ENCODE measurements around the gene PURB.
"Not testable (repeated sequence)": the region's sequence is repeated elsewhere in the genome, so short reads cannot be mapped to it uniquely, and the experiment has no call there.

Gene PURB

GRCh38 chr7:44891791-44892190, 6.5 kb upstream of the PURB start:
- no peak for DNase-seq (ENCODE audit: low spot score)

DNA sequence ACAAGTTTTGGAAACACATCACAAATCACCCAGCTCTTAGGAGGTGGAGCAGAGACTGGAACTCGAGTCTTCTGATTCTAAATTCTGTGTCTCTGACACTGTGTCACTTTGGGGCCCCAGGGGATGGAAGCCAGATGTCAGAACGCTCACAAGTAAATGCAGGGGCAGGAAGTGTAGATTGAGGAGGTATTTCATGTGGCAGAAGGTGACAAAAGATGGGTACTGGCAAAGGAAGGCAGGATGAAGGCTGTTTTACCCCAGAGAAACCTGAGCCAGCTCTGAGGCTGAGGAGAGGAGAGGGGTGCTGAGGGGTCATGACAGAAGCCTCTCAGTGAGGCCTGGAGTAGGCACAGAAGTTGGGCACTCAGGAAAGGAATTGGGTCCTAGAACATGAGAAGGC, 6.0 kb upstream of the PURB start:
- DNase-seq (ENCODE audit: low spot score): no peak

DNA sequence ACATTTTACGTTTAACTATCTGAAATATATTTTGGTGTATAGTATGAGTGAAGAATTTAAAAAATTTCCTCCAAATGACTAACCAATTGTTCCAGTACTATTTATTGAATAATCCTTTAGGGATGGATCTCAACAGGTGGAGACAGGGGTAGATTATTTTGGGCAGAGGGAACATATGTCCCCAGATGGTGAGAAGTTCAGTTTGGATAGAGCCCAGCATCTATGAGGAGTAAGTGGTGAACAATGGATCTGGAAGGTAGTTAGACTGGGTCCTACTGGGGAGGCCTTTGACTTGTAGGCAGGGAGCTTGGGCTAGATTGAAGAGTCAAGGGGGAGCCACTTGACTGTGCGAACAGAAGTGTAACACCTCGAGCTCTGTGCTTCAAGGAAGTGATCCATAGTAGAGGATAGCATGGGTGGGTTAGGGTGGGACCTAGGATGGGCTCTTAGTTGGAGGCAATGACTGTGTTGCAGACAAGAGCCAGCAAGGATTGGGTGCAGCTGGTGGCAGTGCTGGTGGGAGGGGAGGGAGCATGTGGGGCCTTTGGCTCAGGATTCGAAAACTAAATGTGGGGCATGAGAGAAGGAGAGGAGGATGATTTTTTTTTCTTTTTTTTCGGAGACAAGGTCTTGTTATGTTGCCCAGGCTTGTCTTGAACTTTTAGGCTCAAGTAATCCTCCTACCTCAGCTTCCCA, 3.9 kb upstream of the PURB start:
- DNase-seq (ENCODE audit: low spot score): no peak

DNA sequence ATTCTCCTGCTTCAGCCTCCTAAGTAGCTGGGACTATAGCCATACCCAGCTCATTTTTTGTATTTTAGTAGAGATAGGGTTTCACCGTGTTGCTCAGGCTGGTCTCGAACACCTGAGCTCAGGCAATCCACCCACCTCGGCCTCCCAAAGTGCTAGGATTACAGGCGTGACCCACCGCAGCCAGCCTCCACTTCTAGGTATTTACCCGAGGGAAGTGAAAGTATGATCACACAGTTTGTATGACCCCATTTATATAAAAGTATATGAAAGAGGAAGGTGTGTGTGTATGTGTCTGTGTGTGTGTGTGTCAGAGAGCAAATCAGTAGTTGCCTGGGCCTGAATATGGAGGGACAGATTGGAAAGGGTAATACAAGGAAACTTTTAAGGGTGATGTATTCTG, 2.0 kb upstream of the PURB start:
- DNase-seq (ENCODE audit: low spot score): no peak

DNA sequence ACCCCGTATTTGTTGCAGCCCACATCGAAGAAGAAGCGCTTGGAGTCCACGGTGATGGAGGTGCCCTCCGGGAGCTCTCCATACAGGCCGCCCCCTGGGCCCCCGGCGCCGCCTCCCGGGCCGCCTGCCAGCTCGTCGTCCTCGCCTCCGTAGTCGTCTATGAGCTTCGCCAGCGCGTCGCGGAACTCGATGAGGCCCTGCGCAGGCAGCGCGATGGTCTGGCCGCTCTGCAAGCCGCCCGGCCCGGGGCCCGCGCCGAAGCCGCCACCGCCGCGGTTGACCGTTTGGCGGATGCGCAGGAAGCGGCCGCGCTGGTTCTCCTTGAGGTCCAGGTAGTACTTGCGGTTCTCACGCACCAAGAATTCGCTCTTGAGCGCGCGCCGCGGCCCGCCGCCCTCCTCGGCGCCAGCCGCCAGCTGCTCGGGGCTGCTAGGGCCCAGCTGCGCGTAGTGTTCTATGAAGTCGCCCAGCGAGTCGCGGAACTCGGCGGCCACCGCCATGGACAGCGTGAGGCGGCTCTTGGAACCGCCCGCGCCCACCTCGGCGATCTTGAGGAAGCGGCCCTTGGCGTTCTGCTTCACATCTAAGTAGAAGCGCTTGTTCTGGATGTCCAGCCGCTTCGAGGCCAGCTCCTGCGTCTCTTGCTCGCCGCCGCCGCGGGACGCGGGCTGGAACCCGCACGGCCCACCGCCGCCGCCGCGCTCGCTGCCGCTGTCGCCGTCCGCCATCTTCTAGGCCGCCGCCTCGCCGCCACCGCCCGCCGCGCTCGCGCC, 523 bp downstream of the PURB start:
- DNase-seq (ENCODE audit: low spot score): peak; percentile 44

GRCh38 chr7:44883961-44884620, 1.2 kb downstream of the PURB start:
- no peak for DNase-seq (ENCODE audit: low spot score)

- no peak for DNase-seq (ENCODE audit: low spot score)
Observed at GRCh38 chr7:44882899-44883298, 2.4 kb downstream of the PURB start.

DNA sequence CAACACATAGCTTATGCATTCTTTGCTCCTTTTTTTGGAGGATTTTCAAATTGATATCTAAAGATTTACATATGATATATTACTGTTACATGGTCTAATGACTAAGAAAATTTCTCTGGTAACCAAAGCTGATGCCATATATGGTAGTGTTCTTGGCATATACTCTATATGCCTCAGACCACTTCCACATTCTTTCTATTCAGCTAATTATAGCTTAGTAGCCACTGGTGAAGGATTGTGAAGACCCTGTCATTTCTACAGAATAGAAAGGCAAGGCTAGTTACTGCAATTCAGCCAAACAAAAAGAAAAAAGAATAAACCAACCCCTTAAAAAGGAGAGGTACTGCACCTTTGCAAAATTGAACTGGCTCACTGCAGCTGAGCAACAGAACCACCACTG, 3.7 kb downstream of the PURB start:
- DNase-seq (ENCODE audit: low spot score): peak; percentile 36

DNA sequence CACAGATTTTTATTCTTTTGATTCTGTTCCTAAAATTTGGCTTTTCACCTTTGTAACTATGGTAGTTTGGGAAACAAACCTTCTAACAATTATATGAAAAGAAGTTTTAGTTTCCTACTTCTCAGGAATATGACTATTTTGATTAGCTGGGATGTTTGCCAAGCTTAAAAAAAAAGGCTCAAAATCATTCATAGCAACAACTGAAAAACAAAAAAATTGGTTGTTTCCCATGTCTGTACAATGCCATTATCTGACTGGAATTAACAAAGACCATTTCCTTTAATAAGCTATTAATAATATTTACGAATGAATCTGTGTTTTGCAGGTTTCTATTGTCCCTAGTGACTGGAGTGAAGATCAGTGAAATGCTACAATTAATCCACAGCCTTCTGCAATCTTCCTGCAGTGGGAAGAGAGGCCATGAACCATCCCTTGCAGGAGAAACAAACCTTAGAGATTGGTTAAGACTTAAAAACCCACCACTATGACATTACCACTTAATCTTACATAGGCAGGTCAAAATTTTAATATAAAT, 4.2 kb downstream of the PURB start:
- DNase-seq (ENCODE audit: low spot score): no peak

DNA sequence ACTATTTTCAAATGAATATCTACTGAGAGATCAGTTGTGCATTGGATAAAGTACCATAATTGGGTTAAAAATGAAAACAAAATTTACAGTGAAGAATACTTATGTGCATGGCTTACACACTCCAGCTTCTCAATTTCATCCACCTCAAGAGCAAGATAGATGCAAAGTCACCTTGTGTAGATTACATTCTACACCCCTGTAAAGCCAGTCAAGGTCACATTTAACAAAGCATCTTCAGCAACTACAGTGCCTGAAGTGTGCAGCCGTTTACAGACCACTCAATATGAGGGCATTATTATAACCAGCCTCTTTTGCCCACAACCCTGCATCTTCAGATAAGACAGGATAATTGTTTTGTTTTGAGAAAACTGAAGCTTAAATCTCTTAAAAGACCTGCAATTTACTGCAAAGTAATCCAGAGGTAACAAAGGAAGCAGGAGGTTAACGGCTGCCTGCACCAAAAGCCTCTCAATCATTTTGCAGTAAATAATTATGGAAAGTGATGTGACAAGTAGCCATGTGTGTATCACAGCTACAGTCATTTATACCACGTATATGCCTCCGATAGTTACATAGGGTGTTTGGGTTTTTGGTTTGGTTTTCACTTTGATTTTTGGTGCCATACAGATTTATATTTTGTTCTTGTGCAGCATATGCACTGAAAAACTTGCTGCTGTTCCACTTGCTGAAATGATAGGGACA, 4.9 kb downstream of the PURB start:
- DNase-seq (ENCODE audit: low spot score): no peak

GRCh38 chr7:44876393-44876792, 8.9 kb downstream of the PURB start:
- DNase-seq (ENCODE audit: low spot score): no peak

DNA sequence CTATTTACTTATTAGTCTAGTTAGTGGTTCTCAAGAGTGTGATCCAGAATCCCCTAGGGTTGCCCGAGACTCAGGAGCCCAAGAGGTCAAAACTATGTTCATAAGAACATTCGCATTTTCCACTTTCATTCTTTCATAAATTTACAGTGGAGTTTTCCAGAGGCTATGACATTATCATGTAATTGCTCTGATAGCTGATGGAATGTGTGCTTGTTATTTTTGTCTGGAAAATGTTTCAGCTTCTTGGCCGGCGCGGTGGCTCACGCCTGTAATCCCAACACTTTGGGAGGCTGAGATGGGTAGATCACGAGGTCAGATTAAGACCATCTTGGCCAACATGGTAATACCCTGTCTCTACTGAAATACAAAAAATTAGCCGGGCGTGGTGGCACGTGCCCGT, 10.1 kb downstream of the PURB start:
- DNase-seq (ENCODE audit: low spot score): no peak

DNA sequence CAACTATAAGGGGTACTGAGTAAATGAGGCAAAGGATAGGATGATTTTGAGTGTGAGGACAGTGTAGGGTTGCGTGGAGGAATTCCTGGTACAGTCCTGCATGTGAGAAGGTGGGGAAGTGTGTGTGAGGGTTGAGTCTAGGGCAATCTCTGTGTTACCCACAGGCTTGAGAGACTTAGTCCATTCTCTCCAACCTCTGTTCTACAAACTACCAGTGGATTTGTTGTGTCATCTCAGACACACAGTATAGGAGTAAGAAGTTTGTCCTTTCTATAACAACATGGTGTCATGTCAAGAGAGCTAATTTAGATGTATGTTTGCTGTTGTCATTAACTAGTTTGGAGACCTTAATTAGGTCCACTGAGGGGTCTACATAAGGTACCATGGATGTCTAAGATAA, 12.5 kb downstream of the PURB start:
- no peak for DNase-seq (ENCODE audit: low spot score)

DNA sequence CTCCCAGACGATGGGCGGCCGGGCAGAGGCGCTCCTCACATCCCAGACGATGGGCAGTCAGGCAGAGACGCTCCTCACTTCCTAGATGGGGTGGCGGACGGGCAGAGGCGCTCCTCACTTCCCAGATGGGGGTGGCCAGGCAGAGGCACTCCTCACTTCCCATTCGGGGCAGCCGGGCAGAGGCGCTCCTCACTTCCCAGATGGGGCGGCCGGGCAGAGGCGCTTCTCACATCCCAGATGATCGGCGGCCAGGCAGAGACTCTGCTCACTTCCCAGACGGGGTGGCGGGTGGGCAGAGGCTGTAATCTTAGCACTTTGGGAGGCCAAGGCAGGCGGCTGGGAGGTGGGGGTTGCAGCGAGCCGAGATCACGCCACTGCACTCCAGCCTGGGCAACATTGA, 13.4 kb downstream of the PURB start:
- DNase-seq (ENCODE audit: low spot score): not testable (repeated sequence)

DNA sequence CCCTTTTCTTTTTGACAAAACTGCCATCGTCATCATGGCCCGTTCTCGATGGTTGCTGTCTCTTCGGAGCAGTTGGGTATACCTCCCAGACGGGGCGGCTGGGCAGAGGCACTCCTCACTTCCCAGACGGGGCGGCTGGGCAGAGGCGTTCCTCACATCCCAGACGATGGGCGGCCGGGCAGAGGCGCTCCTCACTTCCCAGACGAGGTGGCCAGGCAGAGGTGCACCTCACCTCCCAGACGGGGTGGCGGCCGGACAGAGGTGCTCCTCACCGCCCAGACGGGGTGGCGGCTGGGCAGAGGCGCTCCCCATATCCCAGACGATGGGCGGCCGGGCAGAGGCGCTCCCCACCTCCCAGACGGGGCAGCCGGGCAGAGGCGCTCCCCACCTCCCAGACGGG, 14.6 kb downstream of the PURB start:
- not testable (repeated sequence) for DNase-seq (ENCODE audit: low spot score)

- DNase-seq (ENCODE audit: low spot score): not testable (repeated sequence)
Observed at GRCh38 chr7:44870336-44870735, 15.0 kb downstream of the PURB start.

- peak; percentile 46 for DNase-seq (ENCODE audit: low spot score)
Observed at GRCh38 chr7:44867073-44867995, 18.0 kb downstream of the PURB start.

DNA sequence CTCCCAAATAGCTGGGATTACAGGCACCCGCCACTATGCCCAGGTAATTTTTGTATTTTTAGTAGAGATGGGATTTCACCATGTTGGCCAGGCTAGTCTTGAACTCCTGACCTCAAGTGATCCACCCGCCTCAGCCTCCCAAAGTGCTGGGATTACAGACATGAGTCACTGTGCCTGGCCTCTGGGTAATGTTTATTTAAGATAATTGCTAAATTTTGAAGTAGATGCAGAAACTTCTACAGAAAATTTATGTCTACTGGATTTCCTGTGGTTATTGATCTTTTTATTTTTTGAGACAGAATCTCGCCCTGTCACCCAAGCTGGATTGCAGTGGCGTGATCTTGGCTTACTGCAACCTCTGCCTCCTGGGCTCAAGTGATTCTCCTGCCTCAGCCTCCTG, 23.4 kb downstream of the PURB start:
- not testable (repeated sequence) for DNase-seq (ENCODE audit: low spot score)

GRCh38 chr7:44858161-44858560, 27.2 kb downstream of the PURB start:
- no peak for DNase-seq (ENCODE audit: low spot score)

- DNase-seq (ENCODE audit: low spot score): no peak
Observed at GRCh38 chr7:44854644-44855364, 30.5 kb downstream of the PURB start.
